ENCODE data around the gene OSM.

Gene OSM

DNA sequence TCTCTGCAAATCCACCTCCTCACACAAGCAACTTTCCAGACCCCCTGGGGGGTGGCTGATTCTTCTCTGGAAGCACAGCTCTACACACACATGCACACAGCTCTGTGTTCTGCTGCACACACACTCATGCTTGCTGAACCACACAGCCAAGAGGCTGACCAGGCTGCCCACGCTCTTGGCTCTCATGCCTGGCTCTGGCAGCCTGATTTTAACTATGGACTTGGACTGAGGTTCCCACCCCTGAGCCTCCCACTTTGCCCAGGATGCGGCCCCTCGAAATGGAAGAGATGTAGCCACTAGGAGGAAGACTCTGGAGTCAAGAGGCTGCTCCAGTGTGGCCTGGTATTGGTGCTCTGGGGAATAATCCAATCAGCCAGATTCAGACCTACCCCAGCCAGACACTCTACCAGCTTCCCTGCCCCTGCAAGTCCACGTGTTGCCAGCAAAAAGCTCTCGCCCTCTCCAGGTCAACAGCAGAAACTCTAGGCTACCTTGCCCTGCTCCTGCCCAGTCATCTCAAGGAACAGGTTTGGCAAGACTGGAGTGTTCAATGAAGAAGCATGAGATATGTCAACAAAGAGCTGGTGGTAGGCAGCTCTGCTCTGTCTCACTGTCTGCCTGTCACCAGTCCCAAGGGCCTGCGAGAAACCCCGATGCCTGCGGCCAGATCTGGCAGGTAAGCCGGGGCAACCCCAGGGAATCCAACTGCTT is 31.5 kb upstream of the OSM start:
- DNase-seq (ENCODE audit: low read depth in 2 of 2) = no peak

DNA sequence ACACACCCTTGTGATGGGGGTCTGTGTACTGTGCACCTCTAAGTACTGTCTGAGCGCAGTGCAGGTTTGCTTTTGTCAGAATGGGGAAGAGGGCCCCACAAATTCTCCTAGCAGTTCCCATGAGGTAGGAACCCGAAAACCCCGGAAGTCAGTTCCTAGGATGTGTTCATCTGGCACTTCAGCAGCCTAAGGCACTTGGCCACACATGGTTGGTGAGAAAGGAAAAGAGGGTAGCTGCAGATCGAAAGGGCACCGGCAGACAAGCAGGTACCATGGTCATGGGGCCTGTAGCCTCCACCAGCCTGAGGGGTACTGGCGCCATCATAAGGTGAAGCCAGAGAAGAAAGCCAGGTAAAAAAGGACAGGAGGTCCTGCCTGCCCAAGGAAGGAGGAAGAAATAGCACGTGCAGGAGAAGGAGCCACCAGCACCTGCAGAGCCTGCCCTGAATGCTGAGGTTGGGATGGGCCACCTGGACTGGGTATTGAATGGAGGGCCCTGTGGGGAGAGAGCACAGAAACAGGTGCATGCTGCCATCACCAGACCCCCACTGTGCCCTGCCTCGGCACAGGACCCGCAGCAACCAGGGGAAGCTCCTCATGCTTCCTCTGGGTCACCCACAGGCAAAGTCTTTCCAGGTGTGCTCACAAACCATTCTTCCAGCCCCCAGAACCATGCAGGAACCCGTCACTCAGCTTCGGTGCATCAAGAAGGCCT is 30.8 kb upstream of the OSM start:
- no peak for DNase-seq (ENCODE audit: low read depth in 2 of 2)

DNA sequence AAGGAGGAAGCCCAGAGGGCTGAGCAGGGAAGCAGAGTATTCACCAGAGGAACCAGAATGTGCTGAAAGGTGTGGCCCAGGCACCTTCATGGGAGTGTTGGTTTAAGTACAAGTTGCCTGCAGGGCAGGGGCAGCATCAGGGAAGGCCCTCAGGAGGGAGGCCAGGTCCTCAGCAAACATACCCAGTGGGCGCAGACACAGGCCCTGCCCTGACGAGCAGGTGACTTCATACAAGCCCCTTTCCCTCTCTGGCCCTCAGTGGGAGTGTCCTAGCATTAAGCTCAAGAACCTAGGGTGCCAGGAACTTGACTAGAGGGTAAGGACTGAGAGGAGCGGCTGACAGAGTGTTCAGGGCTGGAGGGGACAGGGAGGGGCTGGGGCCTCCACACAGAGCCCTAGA is 30.2 kb upstream of the OSM start:
- DNase-seq (ENCODE audit: low read depth in 2 of 2) = no peak

- DNase-seq (ENCODE audit: low read depth in 2 of 2) = no peak
Observed at GRCh38 chr22:30296324-30296723, 29.7 kb upstream of the OSM start.

DNA sequence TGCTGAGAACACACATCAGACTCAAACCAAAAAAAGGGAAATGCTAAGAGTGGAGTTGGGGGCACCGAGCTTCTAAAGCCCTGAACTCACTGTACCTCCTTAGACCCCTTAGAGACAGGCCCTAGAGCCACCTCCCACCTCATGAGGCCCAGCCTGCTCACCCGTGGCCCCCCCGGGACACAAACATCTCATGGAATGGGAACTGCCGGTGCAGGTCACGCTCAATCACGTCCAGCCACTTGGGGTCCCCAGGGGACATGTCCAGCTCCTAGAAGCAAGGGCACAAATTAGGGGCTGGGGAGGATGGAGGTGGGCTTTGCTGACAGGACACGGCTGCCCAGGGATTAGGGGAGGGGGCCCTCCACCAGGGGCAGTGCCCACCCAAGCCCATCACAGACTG is 28.9 kb upstream of the OSM start:
- DNase-seq (ENCODE audit: low read depth in 2 of 2) = no peak

DNA sequence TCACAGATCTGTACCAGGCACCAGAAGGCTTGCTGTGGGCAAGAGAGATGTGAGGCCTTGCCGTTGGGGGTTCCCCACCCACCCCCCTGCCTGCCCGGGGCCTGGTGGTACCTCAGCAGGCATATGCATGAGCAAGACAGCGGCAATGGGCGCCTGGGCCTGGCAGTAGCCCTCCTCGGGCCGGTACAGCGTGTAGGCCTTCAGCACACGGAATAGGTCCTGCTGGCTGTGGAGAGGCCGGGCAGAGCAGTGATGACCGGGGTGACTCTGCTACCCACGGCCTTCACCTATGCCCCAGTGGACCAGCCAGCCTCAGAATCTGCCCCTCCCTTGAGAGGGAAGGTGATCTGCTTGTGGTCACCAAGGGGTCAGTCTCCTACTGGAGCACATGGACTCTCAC is 28.2 kb upstream of the OSM start:
- DNase-seq (ENCODE audit: low read depth in 2 of 2) = no peak

DNA sequence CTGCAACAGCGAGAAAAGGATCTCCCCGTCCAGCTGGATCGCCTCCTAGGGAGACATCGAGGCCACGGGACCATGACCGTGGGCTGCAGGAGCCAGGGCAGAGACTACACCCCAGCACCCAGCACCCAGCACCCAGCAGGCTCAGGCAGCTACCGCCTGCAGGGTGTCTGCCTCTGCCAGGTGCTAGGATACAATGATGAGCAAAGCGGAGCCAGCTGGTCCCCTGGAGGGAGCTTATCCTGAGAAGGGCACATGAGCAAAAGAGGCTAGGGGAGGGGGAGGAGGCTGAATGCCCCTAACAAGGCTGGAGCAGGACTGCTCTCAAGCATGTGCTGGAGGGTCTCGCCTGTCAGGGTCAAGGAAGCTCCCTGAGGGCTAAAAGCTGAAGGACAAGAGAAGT is 27.4 kb upstream of the OSM start:
- no peak for DNase-seq (ENCODE audit: low read depth in 2 of 2)

DNA sequence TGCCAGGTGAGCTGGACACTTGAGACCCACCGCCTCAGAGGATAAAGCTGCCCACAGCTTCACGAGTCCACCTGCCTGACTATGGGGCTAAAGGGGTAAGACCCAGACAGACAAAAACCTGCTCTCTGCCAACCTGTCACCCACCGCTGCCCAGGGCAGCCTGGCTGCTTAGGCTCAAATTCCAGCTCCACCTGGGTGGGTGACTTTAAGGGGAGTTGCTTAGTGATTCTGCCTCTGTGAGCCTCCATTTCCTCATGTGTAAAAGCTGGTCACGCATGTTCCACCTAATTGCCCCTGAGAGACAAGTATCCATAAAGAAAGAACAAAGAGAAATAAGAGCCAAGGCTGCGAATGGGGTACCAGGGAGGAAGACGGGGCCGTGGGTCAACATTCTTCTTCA is 26.4 kb upstream of the OSM start:
- no peak for DNase-seq (ENCODE audit: low read depth in 2 of 2)

- DNase-seq (ENCODE audit: low read depth in 2 of 2) = no peak
Observed at GRCh38 chr22:30292069-30292970, 25.7 kb upstream of the OSM start.

- no peak for DNase-seq (ENCODE audit: low read depth in 2 of 2)
Observed at GRCh38 chr22:30291058-30291892, 24.6 kb upstream of the OSM start.

- DNase-seq (ENCODE audit: low read depth in 2 of 2) = no peak
Observed at GRCh38 chr22:30290342-30291057, 23.8 kb upstream of the OSM start.

DNA sequence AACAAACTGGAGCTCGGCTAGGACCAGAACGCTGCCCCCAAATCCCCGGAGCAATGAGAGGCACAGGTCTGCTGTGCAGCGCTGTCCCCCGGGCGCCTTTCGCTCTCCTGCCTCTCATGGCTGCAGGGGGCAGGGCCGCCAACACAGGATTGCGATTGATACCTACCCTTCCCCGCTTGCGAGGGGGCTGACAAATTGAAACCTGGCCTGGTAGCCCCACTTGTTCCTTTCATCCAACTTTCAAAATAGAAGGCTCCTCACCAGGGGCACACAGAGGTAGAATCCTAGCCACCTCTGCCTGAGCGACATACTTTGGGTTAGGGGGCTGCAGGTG is 23.3 kb upstream of the OSM start:
- DNase-seq (ENCODE audit: low read depth in 2 of 2) = no peak

GRCh38 chr22:30289141-30289979 is 22.7 kb upstream of the OSM start, which contains the start of gene CASTOR1:
Gene CASTOR1 (minus strand): TSS chr22:30289505. CDS start chr22:30289497, 8 bp downstream.
- peak; percentile 70 to 77 for DNase-seq (ENCODE audit: low read depth in 2 of 2)

- DNase-seq (ENCODE audit: low read depth in 2 of 2) = no peak
Observed at GRCh38 chr22:30288419-30289140, 21.9 kb upstream of the OSM start.

GRCh38 chr22:30287648-30288418 is 21.2 kb upstream of the OSM start:
- peak; percentile 77 to 80 for DNase-seq (ENCODE audit: low read depth in 2 of 2)

DNA sequence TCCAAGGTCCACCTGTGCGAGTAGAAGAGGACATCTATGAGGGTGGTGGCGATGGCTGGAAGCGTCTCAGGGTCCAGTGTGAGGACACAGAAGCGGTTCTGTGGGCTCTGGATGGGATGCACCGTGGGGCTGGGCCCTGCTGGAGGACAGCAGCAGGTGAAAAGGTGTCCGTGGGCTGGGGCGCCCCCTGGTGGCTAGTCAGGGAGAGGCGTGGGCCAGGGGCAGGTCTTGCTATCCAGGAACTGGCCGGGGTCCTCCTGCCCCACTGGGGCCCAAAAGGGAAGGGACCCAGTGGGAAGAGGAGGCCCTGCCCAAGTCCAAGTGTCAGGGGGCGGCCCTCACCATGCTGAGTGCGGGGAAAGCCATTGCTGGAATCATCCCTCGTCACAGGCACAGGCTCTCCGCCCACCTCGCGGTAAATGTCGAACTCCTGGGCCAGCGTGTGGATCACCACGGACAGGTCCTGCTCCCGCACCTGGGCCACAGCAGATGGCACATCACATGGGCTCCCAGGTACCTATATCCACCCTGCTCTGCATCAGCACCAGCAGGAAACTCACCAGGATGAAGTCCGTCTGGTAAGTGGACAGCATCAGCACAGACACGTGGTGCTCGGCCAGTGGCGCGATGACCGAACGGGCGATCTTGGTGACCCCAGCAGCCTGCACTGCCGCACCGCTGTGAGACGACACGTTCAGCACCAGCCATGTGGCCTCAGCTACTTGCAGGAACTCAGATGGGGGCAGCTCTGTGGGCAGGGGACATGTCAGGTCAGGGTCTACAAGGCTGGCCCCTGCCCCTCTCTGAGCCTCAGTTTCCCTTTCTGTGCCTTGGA is 20.4 kb upstream of the OSM start:
- DNase-seq (ENCODE audit: low read depth in 2 of 2) = peak; percentile 64 to 72

GRCh38 chr22:30286331-30286730 is 19.7 kb upstream of the OSM start:
- no peak for DNase-seq (ENCODE audit: low read depth in 2 of 2)

GRCh38 chr22:30285846-30286200 is 19.2 kb upstream of the OSM start:
- no peak for DNase-seq (ENCODE audit: low read depth in 2 of 2)

All from activated CD8-positive, alpha-beta memory T cell treated with anti-CD3 and anti-CD28 coated beads for 4 hours (primary cell).